CD8-positive, alpha-beta memory T cell (primary cell): ENCODE results near the gene FOXP2. TPM values are rescaled to one million over a fixed set of nuclear protein-coding genes. Genes with fewer than 3 reads are reported as not detected.

Source experiments
- CTCF ChIA-PET: fragments of 350-600 bp; sonication (Branson Sonifier 250); formaldehyde crosslinking; loops from one replicate; lab custom pipeline; 2021; ENCODE audit warnings: antibody characterized with exemption; lab: Charles Lee
- POLR2A ChIA-PET: fragments of 350-600 bp; sonication (Branson Sonifier 250); formaldehyde crosslinking; loops from one replicate; lab custom pipeline; 2021; ENCODE audit warnings: antibody characterized with exemption; lab: Charles Lee
- DNase-seq, 5 donors: peaks; one replicate each; pipeline versions ENCODE4 v3.0.0 to v3.0.0-alpha.2; 2020 to 2022; ENCODE audit warnings: mixed read lengths in 1 of 5
- H3K27ac ChIP-seq: one replicate; pipeline ENCODE4 v1.7.0; 2013; ENCODE audit warnings: low read depth, mild to moderate bottlenecking, low read length, moderate library complexity
- H3K27me3 ChIP-seq: 2 replicates; pipeline ENCODE4 v1.7.0; 2013; ENCODE audit warnings: low read length, mild to moderate bottlenecking; ENCODE audit not compliant: insufficient read depth, poor library complexity, severe bottlenecking
- H3K36me3 ChIP-seq: 2 replicates; pipeline ENCODE4 v1.7.0; 2013; ENCODE audit warnings: mild to moderate bottlenecking, low read length, moderate library complexity; ENCODE audit not compliant: insufficient read depth
- H3K4me1 ChIP-seq: 2 replicates; pipeline ENCODE4 v1.7.0; 2013; ENCODE audit warnings: mild to moderate bottlenecking, low read length, moderate library complexity; ENCODE audit not compliant: insufficient read depth
- H3K4me3 ChIP-seq: 2 replicates; pipeline ENCODE4 v1.7.0; 2013; ENCODE audit warnings: mild to moderate bottlenecking, low read length
- H3K9me3 ChIP-seq: 2 replicates; pipeline ENCODE4 v1.7.0; 2013; ENCODE audit warnings: mild to moderate bottlenecking, low read length
- H3K27ac Mint-ChIP-seq, 8 donors: one replicate each; pipeline ENCODE4 v1.8.0; 2020 to 2021; ENCODE audit warnings: mixed read lengths in 8 of 8, mild to moderate bottlenecking in 6 of 8, inconsistent platforms in 3 of 8, moderate library complexity in 3 of 8
- H3K27me3 Mint-ChIP-seq, 2 donors: one replicate each; pipeline ENCODE4 v1.8.0; 2020 to 2021; ENCODE audit warnings: mixed read lengths in 2 of 2, mild to moderate bottlenecking in 1 of 2, moderate library complexity in 1 of 2
- H3K36me3 Mint-ChIP-seq, 3 donors: one replicate each; pipeline ENCODE4 v1.8.0; 2020 to 2021; ENCODE audit warnings: mixed read lengths in 3 of 3, inconsistent platforms in 1 of 3, mild to moderate bottlenecking in 1 of 3
- H3K4me1 Mint-ChIP-seq, 3 donors: one replicate each; pipeline ENCODE4 v1.8.0; 2020 to 2021; ENCODE audit warnings: mixed read lengths in 3 of 3, inconsistent platforms in 1 of 3, mild to moderate bottlenecking in 1 of 3
- H3K4me3 Mint-ChIP-seq, 7 donors: one replicate each; pipeline ENCODE4 v1.8.0; 2020 to 2021; ENCODE audit warnings: mixed read lengths in 7 of 7, mild to moderate bottlenecking in 6 of 7, moderate library complexity in 4 of 7, inconsistent platforms in 2 of 7
- H3K9me3 Mint-ChIP-seq, 5 donors: one replicate each; pipeline ENCODE4 v1.8.0; 2020 to 2022; ENCODE audit warnings: mixed read lengths in 5 of 5, mild to moderate bottlenecking in 3 of 5, moderate library complexity in 2 of 5, inconsistent platforms in 1 of 5
- polyA plus RNA-seq: library from polyadenylated mRNA; unstranded; fragments of 300-500 nt; fragmentation: Illumina TruSeq; gene quantifications from one replicate; pipeline ENCODE4 v1.2.3, GENCODE V29; 2021
- total RNA-seq, 2 experiments: library from RNA; stranded (reverse); gene quantifications; one replicate each; pipeline ENCODE4 v1.2.3, GENCODE V29; 2021

FOXP2 gene
- total and polyA plus RNA-seq, 3 experiments from 2014 or later = not detected

DNA sequence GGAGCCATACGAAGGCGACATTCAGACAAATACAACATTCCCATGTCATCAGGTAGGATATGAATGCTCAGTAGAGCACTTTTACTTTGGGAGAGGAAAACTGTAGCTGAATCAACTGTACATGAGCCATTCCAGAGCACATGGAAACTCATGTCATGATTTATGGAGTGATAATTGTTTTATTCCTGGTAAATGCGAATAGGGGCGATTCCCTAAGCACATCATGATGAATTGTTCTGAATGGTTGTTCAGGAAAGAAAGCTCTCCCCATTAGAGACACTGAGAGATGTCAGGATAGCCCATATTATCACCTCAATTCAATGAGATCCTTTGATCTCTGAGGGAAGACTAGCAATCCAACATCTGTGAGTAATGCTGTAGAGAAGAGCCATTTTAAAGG is 243.6 kb downstream of the FOXP2 start:
- Mint-ChIP-seq H3K4me1 (no peaks in the 10 kb centered on the region), H3K27ac (no peak overlapping the region), H3K36me3 (no peaks in the 10 kb centered on the region), H3K4me3 (no peak overlapping the region), H3K9me3 (no peaks in the 10 kb centered on the region), H3K27me3 (peaks cover under 1 to 8% of the 10 kb centered on the region in 2 donors)
- H3K36me3 ChIP-seq = no peaks in the 10 kb centered on the region
- H3K4me3 ChIP-seq = no peak overlapping the region
- CTCF ChIA-PET = no interaction called here
- no peak for DNase-seq
- H3K27me3 ChIP-seq = no peaks in the 10 kb centered on the region
- H3K9me3 ChIP-seq = no peaks in the 10 kb centered on the region
- POLR2A ChIA-PET = no interaction called here
- no peak overlapping the region for H3K27ac ChIP-seq
- no peaks in the 10 kb centered on the region for H3K4me1 ChIP-seq

DNA sequence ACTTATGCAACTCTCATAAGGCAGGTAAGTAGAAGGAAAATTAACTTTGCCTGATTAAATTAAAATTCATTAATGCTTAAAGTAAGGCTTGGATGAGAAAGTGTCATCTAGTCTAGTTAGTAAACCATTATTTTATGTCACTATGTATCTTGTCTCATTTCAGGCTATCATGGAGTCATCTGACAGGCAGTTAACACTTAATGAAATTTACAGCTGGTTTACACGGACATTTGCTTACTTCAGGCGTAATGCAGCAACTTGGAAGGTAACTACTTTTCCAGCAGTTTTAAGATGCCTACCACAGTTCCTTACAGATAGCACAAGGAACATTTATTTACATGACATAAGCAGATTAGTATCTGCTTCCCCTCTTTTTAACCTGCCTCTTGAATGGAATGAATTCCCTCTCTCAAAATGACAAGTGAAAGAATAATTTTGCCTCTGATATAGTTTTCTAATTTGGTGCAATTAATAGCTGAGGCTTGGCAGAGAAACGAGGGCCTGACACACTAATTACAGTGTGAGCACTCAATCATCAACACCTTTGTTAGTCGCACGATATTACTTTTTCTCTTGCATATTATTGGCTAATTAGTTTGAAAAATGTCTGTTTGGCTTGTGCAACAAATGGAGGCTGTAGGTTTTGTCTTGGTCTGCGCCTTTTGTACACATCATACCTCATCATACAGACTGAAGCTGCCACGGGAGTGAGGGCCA is 245.0 kb downstream of the FOXP2 start:
- H3K4me3 ChIP-seq = no peak overlapping the region
- no peak overlapping the region for H3K4me3 Mint-ChIP-seq
- no peaks in the 10 kb centered on the region for H3K9me3 ChIP-seq
- H3K36me3 Mint-ChIP-seq = no peaks in the 10 kb centered on the region
- H3K27me3 ChIP-seq = no peaks in the 10 kb centered on the region
- no peak for DNase-seq
- no peaks in the 10 kb centered on the region for H3K36me3 ChIP-seq
- H3K4me1 Mint-ChIP-seq = no peaks in the 10 kb centered on the region
- H3K27ac ChIP-seq = no peak overlapping the region
- H3K27me3 Mint-ChIP-seq = peaks cover 0 to 4% of the 10 kb centered on the region in 2 donors
- no peaks in the 10 kb centered on the region for H3K9me3 Mint-ChIP-seq
- H3K27ac Mint-ChIP-seq = no peak overlapping the region
- CTCF ChIA-PET = no interaction called here
- POLR2A ChIA-PET = no interaction called here
- no peaks in the 10 kb centered on the region for H3K4me1 ChIP-seq

DNA sequence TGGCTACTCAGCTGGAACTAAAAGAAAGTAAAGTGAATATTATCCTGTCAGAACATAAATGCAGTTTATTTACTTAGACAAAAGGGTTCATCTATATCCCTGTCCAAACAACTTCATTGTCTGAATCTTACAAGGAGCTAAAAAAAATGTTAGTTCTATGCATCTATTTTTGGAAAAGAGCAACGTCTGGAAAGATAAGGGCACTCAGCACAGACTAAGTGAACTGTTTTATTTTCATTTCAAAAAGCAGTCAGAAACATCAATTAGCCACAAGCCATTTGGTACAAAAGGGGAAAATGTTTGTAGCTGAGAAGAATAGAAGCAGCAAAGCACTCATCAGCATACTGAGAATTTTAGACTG is 245.5 kb downstream of the FOXP2 start:
- no peak overlapping the region for H3K27ac Mint-ChIP-seq
- DNase-seq = no peak
- no peak overlapping the region for H3K4me3 ChIP-seq
- H3K27ac ChIP-seq = no peak overlapping the region
- no peaks in the 10 kb centered on the region for H3K27me3 ChIP-seq
- H3K36me3 Mint-ChIP-seq = no peaks in the 10 kb centered on the region
- H3K4me1 Mint-ChIP-seq = no peaks in the 10 kb centered on the region
- no peak overlapping the region for H3K4me3 Mint-ChIP-seq
- H3K9me3 ChIP-seq = no peaks in the 10 kb centered on the region
- CTCF ChIA-PET = no interaction called here
- H3K36me3 ChIP-seq = no peaks in the 10 kb centered on the region
- no peaks in the 10 kb centered on the region for H3K4me1 ChIP-seq
- POLR2A ChIA-PET = no interaction called here
- H3K9me3 Mint-ChIP-seq = no peaks in the 10 kb centered on the region
- peaks cover 0 to 4% of the 10 kb centered on the region in 2 donors for H3K27me3 Mint-ChIP-seq

DNA sequence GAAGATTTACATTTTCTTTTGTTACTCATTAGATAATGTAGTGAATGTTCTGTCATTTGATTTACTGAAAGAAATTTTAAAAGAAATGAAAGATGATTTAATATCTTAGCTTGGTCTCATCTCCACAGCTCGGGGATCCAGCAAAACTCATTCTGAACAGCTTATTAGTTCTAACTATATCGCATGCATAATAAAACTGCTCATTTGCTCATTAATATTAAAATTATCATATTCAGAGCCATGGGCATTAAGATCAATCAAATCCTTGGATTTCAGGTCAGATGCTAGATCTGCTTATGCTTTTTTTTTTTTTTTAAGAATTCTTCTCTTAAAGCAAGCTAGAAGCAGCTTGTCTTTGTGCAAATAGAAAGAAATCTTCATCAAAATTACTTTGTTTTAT is 246.1 kb downstream of the FOXP2 start:
- no peaks in the 10 kb centered on the region for H3K27me3 ChIP-seq
- no peaks in the 10 kb centered on the region for H3K9me3 Mint-ChIP-seq
- H3K36me3 ChIP-seq = no peaks in the 10 kb centered on the region
- no peaks in the 10 kb centered on the region for H3K4me1 Mint-ChIP-seq
- peaks cover 0 to 4% of the 10 kb centered on the region in 2 donors for H3K27me3 Mint-ChIP-seq
- no peaks in the 10 kb centered on the region for H3K9me3 ChIP-seq
- no peak for DNase-seq
- H3K27ac ChIP-seq = no peak overlapping the region
- no peak overlapping the region for H3K4me3 ChIP-seq
- ChIA-PET POLR2A (no interaction called here), CTCF (no interaction called here)
- H3K4me3 Mint-ChIP-seq = no peak overlapping the region
- no peaks in the 10 kb centered on the region for H3K36me3 Mint-ChIP-seq
- no peak overlapping the region for H3K27ac Mint-ChIP-seq
- H3K4me1 ChIP-seq = no peaks in the 10 kb centered on the region

DNA sequence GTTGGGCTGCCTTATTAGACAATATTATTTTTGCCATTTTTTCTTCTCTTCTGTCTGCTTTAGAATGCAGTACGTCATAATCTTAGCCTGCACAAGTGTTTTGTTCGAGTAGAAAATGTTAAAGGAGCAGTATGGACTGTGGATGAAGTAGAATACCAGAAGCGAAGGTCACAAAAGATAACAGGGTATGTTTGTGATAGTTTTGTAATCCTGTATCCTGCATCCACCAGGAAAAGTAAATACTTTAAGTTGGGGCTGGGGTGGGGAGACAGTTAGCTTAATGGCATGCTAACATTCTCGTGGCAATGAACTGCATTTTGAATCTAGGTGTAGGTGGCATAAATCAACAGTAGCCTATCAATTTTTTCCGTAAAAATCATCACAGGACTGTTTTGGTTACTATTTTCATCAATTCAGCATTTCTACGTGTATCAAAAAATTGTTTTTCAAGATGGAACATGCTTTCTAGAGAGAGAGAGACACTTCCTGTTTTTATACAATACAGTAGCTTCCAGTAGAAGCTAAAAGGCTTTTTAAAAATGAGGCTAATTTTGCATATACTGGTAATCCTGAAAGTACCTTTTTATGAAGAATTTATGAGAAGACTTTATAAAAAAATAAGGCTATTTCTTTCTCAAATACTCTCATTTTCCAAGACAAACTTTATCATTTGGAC is 247.5 kb downstream of the FOXP2 start:
- DNase-seq = no peak
- H3K36me3 Mint-ChIP-seq = no peaks in the 10 kb centered on the region
- no peak overlapping the region for H3K4me3 Mint-ChIP-seq
- Histone ChIP-seq H3K4me1 (no peaks in the 10 kb centered on the region), H3K36me3 (no peaks in the 10 kb centered on the region), H3K9me3 (no peaks in the 10 kb centered on the region), H3K27me3 (no peaks in the 10 kb centered on the region), H3K27ac (no peak overlapping the region), H3K4me3 (no peak overlapping the region)
- CTCF ChIA-PET = no interaction called here
- POLR2A ChIA-PET = no interaction called here
- no peaks in the 10 kb centered on the region for H3K4me1 Mint-ChIP-seq
- H3K27ac Mint-ChIP-seq = peak overlapping the region in 1 of 8 donors; percentile 2
- H3K27me3 Mint-ChIP-seq = peaks cover 0 to 4% of the 10 kb centered on the region in 2 donors
- H3K9me3 Mint-ChIP-seq = no peaks in the 10 kb centered on the region

DNA sequence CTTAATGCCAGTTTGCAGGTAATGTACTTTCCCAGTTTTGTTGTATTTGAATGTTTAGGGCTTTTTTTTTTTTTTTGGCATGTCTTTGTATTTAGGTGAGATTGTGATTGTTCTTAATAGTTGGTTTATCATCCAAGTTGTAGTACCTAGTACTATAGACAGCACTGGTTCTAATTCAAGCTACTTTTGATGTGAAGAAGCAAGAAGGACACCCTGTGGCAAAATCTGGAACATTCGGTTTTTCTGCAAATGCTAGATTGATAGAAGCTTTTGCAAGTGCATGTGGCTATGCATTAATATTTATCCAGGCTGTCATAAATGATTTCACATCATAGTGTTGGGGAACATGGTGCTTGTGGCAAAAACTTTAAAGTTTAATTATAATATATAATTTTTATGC is 248.9 kb downstream of the FOXP2 start:
- Histone ChIP-seq H3K36me3 (no peaks in the 10 kb centered on the region), H3K27me3 (no peaks in the 10 kb centered on the region), H3K4me1 (no peaks in the 10 kb centered on the region), H3K4me3 (no peak overlapping the region), H3K9me3 (no peaks in the 10 kb centered on the region), H3K27ac (no peak overlapping the region)
- Mint-ChIP-seq H3K9me3 (no peaks in the 10 kb centered on the region), H3K36me3 (no peaks in the 10 kb centered on the region), H3K4me3 (no peak overlapping the region), H3K4me1 (no peaks in the 10 kb centered on the region), H3K27ac (no peak overlapping the region), H3K27me3 (no peaks in the 10 kb centered on the region)
- ChIA-PET POLR2A (no interaction called here), CTCF (no interaction called here)
- no peak for DNase-seq

DNA sequence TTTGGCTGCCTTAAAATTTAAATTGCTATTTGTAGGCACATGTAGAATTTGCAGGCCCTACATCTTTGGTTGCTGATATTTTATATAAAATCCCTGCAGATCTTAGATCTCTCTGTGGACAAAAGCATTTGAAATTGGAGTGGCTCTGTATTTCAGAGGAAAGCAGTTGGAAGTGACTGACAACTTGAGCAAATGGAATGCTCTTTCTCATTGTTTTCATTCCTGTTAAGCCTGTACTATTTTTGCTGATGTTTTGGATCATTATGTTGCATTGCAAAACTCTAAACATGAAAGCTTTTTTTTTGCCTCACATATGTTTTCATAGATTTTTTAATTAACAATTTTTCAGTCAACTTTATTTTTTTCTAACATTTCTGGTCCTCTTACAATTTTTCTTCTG is 256.1 kb downstream of the FOXP2 start:
- Mint-ChIP-seq H3K4me1 (no peaks in the 10 kb centered on the region), H3K27ac (no peak overlapping the region), H3K4me3 (no peak overlapping the region), H3K9me3 (no peaks in the 10 kb centered on the region), H3K36me3 (no peaks in the 10 kb centered on the region), H3K27me3 (peaks cover 0 to 1% of the 10 kb centered on the region in 2 donors)
- H3K27ac ChIP-seq = no peak overlapping the region
- H3K27me3 ChIP-seq = no peaks in the 10 kb centered on the region
- no peaks in the 10 kb centered on the region for H3K4me1 ChIP-seq
- H3K9me3 ChIP-seq = no peaks in the 10 kb centered on the region
- H3K36me3 ChIP-seq = no peaks in the 10 kb centered on the region
- DNase-seq = no peak
- ChIA-PET CTCF (no interaction called here), POLR2A (no interaction called here)
- no peak overlapping the region for H3K4me3 ChIP-seq

DNA sequence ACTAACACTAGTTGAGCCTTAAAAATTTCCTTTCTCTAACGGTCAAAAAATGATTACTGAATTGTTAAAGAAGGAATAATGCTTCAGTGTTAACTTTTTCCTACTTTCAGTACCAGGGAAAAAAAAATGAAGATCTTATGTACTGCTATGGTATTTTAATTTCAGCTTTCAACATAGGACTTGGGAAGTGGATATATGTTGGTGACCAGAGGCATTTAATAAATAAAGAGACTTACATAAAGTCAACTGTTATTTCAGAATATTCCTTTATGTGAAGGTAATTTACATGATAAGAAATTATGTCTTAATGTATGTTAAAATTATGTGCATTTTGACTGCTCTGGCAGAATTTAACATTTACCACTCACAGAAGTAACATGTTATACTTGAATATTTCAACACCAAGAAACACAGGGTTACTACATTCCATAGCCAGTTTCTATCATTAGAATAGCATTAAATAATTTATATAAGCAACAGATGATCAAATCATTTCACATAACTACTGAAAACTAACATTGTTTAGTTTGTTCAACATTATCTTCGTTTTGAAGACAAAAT is 257.0 kb downstream of the FOXP2 start:
- no peak overlapping the region for H3K4me3 ChIP-seq
- Mint-ChIP-seq H3K27me3 (peaks cover 0 to 1% of the 10 kb centered on the region in 2 donors), H3K9me3 (no peaks in the 10 kb centered on the region), H3K27ac (no peak overlapping the region), H3K36me3 (no peaks in the 10 kb centered on the region), H3K4me3 (no peak overlapping the region), H3K4me1 (no peaks in the 10 kb centered on the region)
- H3K36me3 ChIP-seq = no peaks in the 10 kb centered on the region
- no peaks in the 10 kb centered on the region for H3K27me3 ChIP-seq
- H3K27ac ChIP-seq = no peak overlapping the region
- H3K4me1 ChIP-seq = no peaks in the 10 kb centered on the region
- H3K9me3 ChIP-seq = no peaks in the 10 kb centered on the region
- ChIA-PET CTCF (no interaction called here), POLR2A (no interaction called here)
- DNase-seq = no peak
